ENCODE measurements around the gene ATF6. TPM values are rescaled to one million over a fixed set of nuclear protein-coding genes. Genes with fewer than 3 reads are reported as not detected.

The ATF6 gene
- total RNA-seq, 2 donors from 2014 or later: 17.9 to 19.9 TPM

DNA sequence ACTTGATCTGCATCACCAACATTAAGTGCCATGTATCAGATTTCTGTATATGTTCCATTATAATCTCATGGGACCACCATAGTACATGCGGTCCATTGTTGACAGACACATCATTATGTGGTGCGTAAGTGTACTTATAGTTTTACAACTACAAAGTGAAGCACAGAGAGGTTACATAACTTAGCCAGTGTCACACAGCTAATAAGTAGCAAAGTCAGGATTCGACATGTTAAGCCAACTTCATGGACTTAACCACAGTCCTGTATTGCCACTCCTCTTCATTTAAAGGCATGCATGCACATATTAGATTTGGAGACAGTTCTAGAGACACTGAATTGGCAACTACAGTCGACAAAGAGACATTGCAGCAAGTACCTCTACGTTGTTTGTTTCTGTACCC, 120.5 kb downstream of the ATF6 start:
- H3K27ac ChIP-seq: no peak overlapping the region
- H3K27me3 ChIP-seq: no peaks in the 10 kb centered on the region
- TF ChIP-seq, protein P1, sequence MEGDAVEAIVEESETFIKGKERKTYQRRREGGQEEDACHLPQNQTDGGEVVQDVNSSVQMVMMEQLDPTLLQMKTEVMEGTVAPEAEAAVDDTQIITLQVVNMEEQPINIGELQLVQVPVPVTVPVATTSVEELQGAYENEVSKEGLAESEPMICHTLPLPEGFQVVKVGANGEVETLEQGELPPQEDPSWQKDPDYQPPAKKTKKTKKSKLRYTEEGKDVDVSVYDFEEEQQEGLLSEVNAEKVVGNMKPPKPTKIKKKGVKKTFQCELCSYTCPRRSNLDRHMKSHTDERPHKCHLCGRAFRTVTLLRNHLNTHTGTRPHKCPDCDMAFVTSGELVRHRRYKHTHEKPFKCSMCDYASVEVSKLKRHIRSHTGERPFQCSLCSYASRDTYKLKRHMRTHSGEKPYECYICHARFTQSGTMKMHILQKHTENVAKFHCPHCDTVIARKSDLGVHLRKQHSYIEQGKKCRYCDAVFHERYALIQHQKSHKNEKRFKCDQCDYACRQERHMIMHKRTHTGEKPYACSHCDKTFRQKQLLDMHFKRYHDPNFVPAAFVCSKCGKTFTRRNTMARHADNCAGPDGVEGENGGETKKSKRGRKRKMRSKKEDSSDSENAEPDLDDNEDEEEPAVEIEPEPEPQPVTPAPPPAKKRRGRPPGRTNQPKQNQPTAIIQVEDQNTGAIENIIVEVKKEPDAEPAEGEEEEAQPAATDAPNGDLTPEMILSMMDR (IDR thresholded peaks at IDR 0.05): no peak

DNA sequence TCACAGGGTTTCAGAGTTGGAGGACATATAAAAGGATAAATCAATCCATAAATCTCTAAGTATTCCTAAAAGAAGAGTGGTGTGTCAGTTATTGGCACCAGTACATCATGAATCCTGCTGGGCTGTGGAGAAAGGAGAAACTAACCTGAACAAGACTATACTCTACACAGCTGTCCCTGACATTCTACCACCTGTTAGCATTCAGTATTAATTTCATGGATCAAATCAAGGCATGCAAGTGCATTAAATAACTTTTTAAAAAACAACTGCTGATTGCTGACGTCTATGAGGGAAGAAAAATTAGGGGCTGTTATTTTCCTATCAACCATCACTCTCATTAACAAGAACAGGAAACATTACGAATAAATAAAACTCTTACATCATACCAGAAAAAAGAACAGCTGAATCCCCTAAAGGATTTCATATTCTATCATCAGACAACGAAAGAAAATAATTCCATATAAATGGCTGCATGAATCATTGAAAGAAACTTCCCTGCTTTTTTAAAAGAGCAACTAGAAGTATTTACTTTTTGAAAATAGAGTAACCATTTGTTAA, 121.7 kb downstream of the ATF6 start:
- H3K36me3 ChIP-seq: peaks cover 9% of the 10 kb centered on the region
- H3K27me3 ChIP-seq: no peaks in the 10 kb centered on the region
- no peak overlapping the region for H3K27ac ChIP-seq
- TF ChIP-seq, protein P1 (IDR thresholded peaks at IDR 0.05): no peak
- no peak overlapping the region for H3K4me3 ChIP-seq
- no peak for DNase-seq (ENCODE audit: low spot score)
- H3K9me3 ChIP-seq: no peaks in the 10 kb centered on the region
- no peaks in the 10 kb centered on the region for H3K4me1 ChIP-seq

More for the DNA sequence above, 120.5 kb downstream of the ATF6 start:
- Histone ChIP-seq H3K4me3 (no peak overlapping the region), H3K36me3 (peaks cover 9% of the 10 kb centered on the region), H3K4me1 (no peaks in the 10 kb centered on the region), H3K9me3 (no peaks in the 10 kb centered on the region)
- DNase-seq (ENCODE audit: low spot score): no peak

DNA sequence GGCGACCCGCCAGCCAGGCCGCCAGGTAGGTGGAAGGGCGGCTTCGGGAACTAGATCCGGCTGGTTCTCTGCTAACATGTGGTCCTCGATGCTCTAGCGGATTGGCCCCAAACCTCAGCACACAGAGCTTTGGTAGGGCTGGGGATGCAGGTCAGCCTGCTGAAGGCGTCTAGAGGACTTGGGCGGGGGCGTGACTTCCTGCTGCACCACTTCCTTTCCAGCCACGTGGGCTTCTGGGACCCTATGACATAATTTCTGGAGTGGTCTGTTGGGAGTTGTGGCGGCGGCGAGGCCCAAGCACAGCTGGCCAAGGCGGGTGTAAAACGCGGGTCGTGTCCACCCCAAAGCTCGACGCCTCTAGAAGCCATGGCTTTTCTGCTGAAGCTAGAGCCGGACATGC, 124.5 kb downstream of the ATF6 start:
- DNase-seq (ENCODE audit: low spot score): no peak
- Histone ChIP-seq H3K36me3 (peaks cover 9% of the 10 kb centered on the region), H3K9me3 (no peaks in the 10 kb centered on the region), H3K27me3 (no peaks in the 10 kb centered on the region), H3K4me3 (no peak overlapping the region), H3K27ac (no peak overlapping the region), H3K4me1 (no peaks in the 10 kb centered on the region)
- TF ChIP-seq, protein P1 (IDR thresholded peaks at IDR 0.05): no peak

DNA sequence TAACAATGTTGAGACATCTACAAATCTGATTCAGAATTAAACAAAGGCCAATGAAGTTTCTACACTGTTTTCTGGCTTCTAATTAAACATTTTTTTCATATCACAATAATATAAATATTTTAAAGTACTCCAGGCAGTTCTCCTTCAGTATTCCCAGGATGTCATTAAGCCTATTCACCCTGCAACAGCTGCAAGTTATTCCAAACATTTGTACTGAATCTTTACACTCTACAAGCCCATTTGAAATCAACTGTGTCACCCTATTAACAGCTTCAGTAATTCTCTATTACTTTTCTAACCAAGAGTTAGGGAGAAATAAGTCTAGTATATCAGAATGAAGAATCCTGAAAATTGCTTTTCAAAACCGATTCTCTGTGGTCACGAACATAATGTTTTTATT, 133.0 kb downstream of the ATF6 start:
- TF ChIP-seq, protein P1 (IDR thresholded peaks at IDR 0.05): no peak
- H3K4me1 ChIP-seq: no peaks in the 10 kb centered on the region

DNA sequence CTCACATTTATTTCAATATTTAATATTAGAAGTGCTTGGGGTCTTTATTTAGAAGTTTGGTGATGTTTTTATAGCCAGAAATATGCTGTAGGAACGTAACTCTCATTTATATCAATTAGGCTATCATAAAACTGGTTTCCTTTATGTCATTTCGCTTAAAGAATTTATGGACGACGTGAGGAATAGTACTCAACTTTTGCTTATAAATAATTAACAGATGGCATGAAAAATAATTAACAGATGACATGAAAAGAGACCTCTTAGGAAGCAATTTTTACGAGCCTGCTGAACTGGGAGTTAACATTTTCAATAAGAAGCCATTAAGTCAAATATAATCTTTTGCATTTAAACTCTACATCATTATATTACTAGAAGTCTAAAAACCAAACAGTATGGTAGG, 134.0 kb downstream of the ATF6 start:
- no peaks in the 10 kb centered on the region for H3K27me3 ChIP-seq
- H3K27ac ChIP-seq: no peak overlapping the region
- no peaks in the 10 kb centered on the region for H3K36me3 ChIP-seq
- no peak overlapping the region for H3K4me3 ChIP-seq
- TF ChIP-seq, protein P1 (IDR thresholded peaks at IDR 0.05): no peak
- no peak for DNase-seq (ENCODE audit: low spot score)
- no peaks in the 10 kb centered on the region for H3K9me3 ChIP-seq
- no peaks in the 10 kb centered on the region for H3K4me1 ChIP-seq

More for the DNA sequence above, 133.0 kb downstream of the ATF6 start:
- no peaks in the 10 kb centered on the region for H3K9me3 ChIP-seq
- H3K27me3 ChIP-seq: no peaks in the 10 kb centered on the region
- DNase-seq (ENCODE audit: low spot score): no peak
- no peak overlapping the region for H3K27ac ChIP-seq
- H3K4me3 ChIP-seq: no peak overlapping the region
- H3K36me3 ChIP-seq: no peaks in the 10 kb centered on the region

DNA sequence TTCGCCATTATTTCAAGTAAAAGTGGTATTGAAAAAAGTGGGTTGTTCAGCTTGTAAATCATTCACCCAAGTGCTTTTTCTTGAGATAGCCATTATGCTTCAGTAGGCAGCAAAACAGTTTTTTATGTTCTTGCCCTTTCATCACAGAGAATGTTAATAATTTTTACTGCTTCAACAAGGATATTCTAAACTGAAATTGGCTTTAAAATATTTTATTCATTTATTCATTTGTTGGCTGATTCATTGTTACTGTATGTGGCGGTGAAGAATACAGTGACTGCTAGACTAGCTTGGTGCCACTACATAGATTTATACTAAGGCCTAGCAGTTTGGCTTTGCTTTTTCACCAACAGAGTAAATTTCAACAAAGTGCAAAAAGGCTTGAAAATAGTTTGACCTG, 136.1 kb downstream of the ATF6 start:
- Histone ChIP-seq H3K4me3 (no peak overlapping the region), H3K4me1 (peaks cover 0 to 2% of the 10 kb centered on the region in 2 donors), H3K9me3 (no peaks in the 10 kb centered on the region), H3K27ac (no peak overlapping the region), H3K36me3 (no peaks in the 10 kb centered on the region), H3K27me3 (no peaks in the 10 kb centered on the region)
- TF ChIP-seq, protein P1 (IDR thresholded peaks at IDR 0.05): no peak
- no peak for DNase-seq (ENCODE audit: low spot score)

All from right atrium auricular region (tissue), 2 donors.